Body of pancreas (tissue), 4 donors: ENCODE results near the gene APRT.

ENCODE experiments used
- CTCF ChIP-seq, 7 experiments: fragments of 450-650 bp in 4 of 7; fragments of 200-600 bp in 3 of 7; sonication (generic) in 3 of 7; IDR thresholded peaks; one replicate each; pipeline ENCODE4 v1.5.1; 2016 to 2019; ENCODE audit warnings: antibody characterized with exemption in 7 of 7
- POLR2A ChIP-seq, 3 donors: fragments of 450-650 bp; IDR thresholded peaks; one replicate each; pipeline ENCODE4 v1.6.1; 2016; ENCODE audit warnings: antibody characterized with exemption in 3 of 3, mild to moderate bottlenecking in 2 of 3

- no peak for TF ChIP-seq POLR2A (IDR thresholded peaks at IDR 0.05)
- no peak for TF ChIP-seq CTCF (IDR thresholded peaks at IDR 0.05)
Observed at GRCh38 chr16:88760424-88761142, 51.1 kb downstream of the APRT start.
